ENCODE data around the gene PHGDH. TPM values are rescaled to one million over a fixed set of nuclear protein-coding genes. Genes with fewer than 3 reads are reported as not detected.

PHGDH gene
- total and polyA plus RNA-seq, 2 donors (not counting 3 experiments of a cell fraction or from before 2014, with no cell fraction given), result 37.9 to 120 TPM

- no peak for TF ChIP-seq POLR2AphosphoS5 (IDR thresholded peaks at IDR 0.05; ENCODE audit: insufficient read depth, low read depth, low read length)
- no peak for TF ChIP-seq MAX (IDR thresholded peaks at IDR 0.05; ENCODE audit: insufficient read depth, insufficient read length)
- TF ChIP-seq CTCF (IDR thresholded peaks at IDR 0.05; ENCODE audit: extremely low read depth in 1 of 2, insufficient read depth in 1 of 2, low read depth in 1 of 2, low read length in 2 of 2), result no peak
- TF ChIP-seq FOS (IDR thresholded peaks at IDR 0.05; ENCODE audit: borderline replicate concordance, insufficient read depth, low read length), result no peak
- TF ChIP-seq POLR2A (IDR thresholded peaks at IDR 0.05; ENCODE audit: low read depth, low read length), result no peak
- TF ChIP-seq GATA2 (IDR thresholded peaks at IDR 0.05; ENCODE audit: insufficient read depth, insufficient read length, low read depth, low read length), result no peak
- no peak for TF ChIP-seq MYC (IDR thresholded peaks at IDR 0.05; ENCODE audit: low read depth, low read length)
- TF ChIP-seq JUN (IDR thresholded peaks at IDR 0.05; ENCODE audit: borderline replicate concordance, insufficient read depth, insufficient read length, low read depth), result no peak
- no peak for TF ChIP-seq EZH2 (IDR thresholded peaks at IDR 0.05; ENCODE audit: borderline replicate concordance, low read depth, low read length, severe bottlenecking)
- intact Hi-C loops (cut with micrococcal nuclease) (no loop called here), dilution Hi-C loops (cut with MboI; ENCODE audit: extremely low pct_ligation_motif_present, low sequenced_read_pairs) (no loop called here)
- H3K27ac ChIP-seq (ENCODE audit: insufficient read depth, low read depth, low read length), result no peak overlapping the region
- no peak overlapping the region for H3K4me3 ChIP-seq (replicated peaks in 1 of 3; ENCODE audit: insufficient read depth in 1 of 3, low read depth in 1 of 3, low read length in 3 of 3)
- H2AFZ ChIP-seq (ENCODE audit: low read depth, low read length), result no peak overlapping the region
- no peak overlapping the region for H3K9ac ChIP-seq (replicated peaks; ENCODE audit: extremely low read depth, insufficient read depth, low read length)
- POLR2A ChIA-PET, result no interaction called here
- no peaks in the 10 kb centered on the region for H3K9me1 ChIP-seq (replicated peaks; ENCODE audit: control insufficient read depth, extremely low read depth, insufficient read depth, low read length)
- no peak overlapping the region for H3K4me2 ChIP-seq (ENCODE audit: insufficient read depth, low read length)
- DNase-seq (ENCODE audit: low read depth, low spot score), result no peak
- CTCF ChIA-PET, result no interaction called here
- no peaks in the 10 kb centered on the region for H3K79me2 ChIP-seq (ENCODE audit: control insufficient read depth, insufficient read depth, low read length)
- BruUV-seq (replicated peaks), result no TSS peak
- H3K36me3 ChIP-seq (ENCODE audit: control insufficient read depth in 2 of 2, extremely low read depth in 1 of 2, insufficient read depth in 2 of 2, low read length in 2 of 2), result peaks cover 3 to 4% of the 10 kb centered on the region in 2 experiments
- no peaks in the 10 kb centered on the region for H3K27me3 ChIP-seq (ENCODE audit: control insufficient read depth in 2 of 2, insufficient read depth in 2 of 2, low read length in 2 of 2)
- H3K9me3 ChIP-seq (replicated peaks; ENCODE audit: control insufficient read depth, insufficient read depth, low read length), result no peaks in the 10 kb centered on the region
- no peaks in the 10 kb centered on the region for H4K20me1 ChIP-seq (replicated peaks; ENCODE audit: control insufficient read depth, extremely low read depth, insufficient read depth, low read length)
- no peak for FAIRE-seq
- no peaks in the 10 kb centered on the region for H3K4me1 ChIP-seq (ENCODE audit: control insufficient read depth, extremely low read depth, insufficient read depth, low read length)
Measured at GRCh38 chr1:119736649-119737039, 24.9 kb downstream of the PHGDH start.
